Left ventricle myocardium inferior (tissue), 1 donor: ENCODE data around the gene LTBP4. TPM values are rescaled to one million over a fixed set of nuclear protein-coding genes. Genes with fewer than 3 reads are reported as not detected.

Source experiments
- DNase-seq: peaks from one replicate; pipeline ENCODE4 v3.0.0-alpha.2; 2020
- H3K27ac ChIP-seq: fragments of 200-600 bp; replicated peaks from 2 replicates; pipeline ENCODE4 v1.8.0; 2021
- H3K27me3 ChIP-seq: fragments of 200-600 bp; 2 replicates; pipeline ENCODE4 v1.8.0; 2021; ENCODE audit warnings: low read depth
- H3K36me3 ChIP-seq: fragments of 200-600 bp; 2 replicates; pipeline ENCODE4 v1.8.0; 2021
- H3K4me1 ChIP-seq: fragments of 200-600 bp; 2 replicates; pipeline ENCODE4 v1.8.0; 2021
- H3K4me3 ChIP-seq: fragments of 200-600 bp; 2 replicates; pipeline ENCODE4 v1.8.0; 2021; ENCODE audit warnings: mild to moderate bottlenecking, moderate library complexity
- H3K9me3 ChIP-seq: fragments of 200-600 bp; replicated peaks from 2 replicates; pipeline ENCODE4 v1.8.0; 2021
- CTCF ChIP-seq: fragments of 200-600 bp; IDR thresholded peaks from 2 replicates; pipeline ENCODE4 v1.8.0; 2021; ENCODE audit warnings: antibody characterized with exemption, mild to moderate bottlenecking, borderline replicate concordance
- intact Hi-C: fragments of 100-400 bp; cut with micrococcal nuclease; formaldehyde crosslinking; loops from one replicate; pipeline ENCODE4 v1.11.0; 2022
- total RNA-seq: library from RNA; stranded (reverse); fragmentation: NEBNext Ultra II Directional; extraction: Animal tissue kit (Norgen Biotek cat#: 25700); gene quantifications from one replicate; pipeline ENCODE4 v1.2.1, GENCODE V29; 2021
- donor health status: DM: no; HTN: yes; CAD: no; lungs with severe emphysema.

LTBP4 gene
- total RNA-seq, 1 donor from 2014 or later, result 260 TPM

- no peaks in the 10 kb centered on the region for H3K27me3 ChIP-seq
- no peak for DNase-seq
- intact Hi-C loops, result no loop called here
- H3K36me3 ChIP-seq, result peaks cover 58% of the 10 kb centered on the region
- H3K4me1 ChIP-seq, result peaks cover 24% of the 10 kb centered on the region
- H3K9me3 ChIP-seq, result no peaks in the 10 kb centered on the region
- no peak overlapping the region for H3K27ac ChIP-seq
- no peak overlapping the region for H3K4me3 ChIP-seq
- no peak for TF ChIP-seq CTCF
Observed at GRCh38 chr19:40580619-40581018, 20.6 kb upstream of the LTBP4 start.

GRCh38 chr19:40581531-40581930 lies 19.6 kb upstream of the LTBP4 start:
- intact Hi-C loops, result no loop called here
- Histone ChIP-seq H3K9me3 (no peaks in the 10 kb centered on the region), H3K4me3 (no peak overlapping the region), H3K27me3 (no peaks in the 10 kb centered on the region), H3K27ac (no peak overlapping the region), H3K4me1 (peaks cover 17% of the 10 kb centered on the region), H3K36me3 (peaks cover 66% of the 10 kb centered on the region)
- no peak for DNase-seq
- TF ChIP-seq CTCF, result no peak

GRCh38 chr19:40582467-40582866 lies 18.7 kb upstream of the LTBP4 start:
- peaks cover 75% of the 10 kb centered on the region for H3K36me3 ChIP-seq
- peaks cover 9% of the 10 kb centered on the region for H3K4me1 ChIP-seq
- no peak for DNase-seq
- H3K4me3 ChIP-seq, result no peak overlapping the region
- intact Hi-C loops, result no loop called here
- no peak for TF ChIP-seq CTCF
- H3K9me3 ChIP-seq, result no peaks in the 10 kb centered on the region
- no peaks in the 10 kb centered on the region for H3K27me3 ChIP-seq
- no peak overlapping the region for H3K27ac ChIP-seq

- no peak for DNase-seq
- H3K36me3 ChIP-seq, result peaks cover 76% of the 10 kb centered on the region
Observed at GRCh38 chr19:40583283-40583682, 17.9 kb upstream of the LTBP4 start.

GRCh38 chr19:40584007-40584406 lies 17.2 kb upstream of the LTBP4 start:
- Histone ChIP-seq H3K4me3 (no peak overlapping the region), H3K36me3 (peaks cover 76% of the 10 kb centered on the region), H3K27me3 (no peaks in the 10 kb centered on the region), H3K27ac (no peak overlapping the region), H3K4me1 (no peaks in the 10 kb centered on the region), H3K9me3 (no peaks in the 10 kb centered on the region)
- no peak for TF ChIP-seq CTCF
- no peak for DNase-seq
- intact Hi-C loops, result no loop called here

More at GRCh38 chr19:40583283-40583682, 17.9 kb upstream of the LTBP4 start:
- H3K4me3 ChIP-seq, result no peak overlapping the region
- peaks cover 3% of the 10 kb centered on the region for H3K4me1 ChIP-seq
- no peaks in the 10 kb centered on the region for H3K9me3 ChIP-seq
- no peaks in the 10 kb centered on the region for H3K27me3 ChIP-seq
- intact Hi-C loops, result no loop called here
- H3K27ac ChIP-seq, result no peak overlapping the region
- TF ChIP-seq CTCF, result no peak
